ENCODE data around the gene CDCA4.

The CDCA4 gene

DNA sequence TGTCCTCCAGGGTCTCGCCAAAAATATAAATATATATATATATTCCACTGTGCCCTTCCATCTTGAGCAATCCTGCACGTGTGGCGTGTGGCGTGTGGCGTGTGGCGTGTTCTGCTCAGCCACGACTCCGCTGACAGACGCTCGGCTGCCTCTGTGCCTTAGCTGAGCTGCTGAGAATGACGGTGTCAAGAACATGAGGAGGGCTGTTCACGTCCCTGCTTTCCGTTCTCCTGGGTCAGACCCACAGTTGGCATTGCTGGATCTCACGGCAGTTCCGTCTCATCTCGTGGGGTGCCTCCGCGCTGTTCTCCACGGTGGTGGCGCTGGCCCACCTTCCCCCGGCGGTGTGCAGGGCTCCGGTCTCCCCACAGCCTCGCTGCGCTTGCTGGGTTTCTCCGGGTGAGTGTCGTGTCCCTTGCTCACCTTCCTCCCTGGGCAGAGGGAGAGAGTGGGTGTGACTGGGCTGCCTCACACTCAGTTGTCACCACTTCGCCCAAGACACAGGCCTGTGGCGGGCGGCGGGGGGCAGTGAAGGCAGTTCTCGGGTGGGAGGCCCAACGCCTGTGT is 34.9 kb upstream of the CDCA4 start:
- DNase-seq (ENCODE audit: low read depth) = no peak
- no peak overlapping the region for H3K4me3 ChIP-seq (ENCODE audit: low read depth, low read length)
- TF ChIP-seq, protein P1, sequence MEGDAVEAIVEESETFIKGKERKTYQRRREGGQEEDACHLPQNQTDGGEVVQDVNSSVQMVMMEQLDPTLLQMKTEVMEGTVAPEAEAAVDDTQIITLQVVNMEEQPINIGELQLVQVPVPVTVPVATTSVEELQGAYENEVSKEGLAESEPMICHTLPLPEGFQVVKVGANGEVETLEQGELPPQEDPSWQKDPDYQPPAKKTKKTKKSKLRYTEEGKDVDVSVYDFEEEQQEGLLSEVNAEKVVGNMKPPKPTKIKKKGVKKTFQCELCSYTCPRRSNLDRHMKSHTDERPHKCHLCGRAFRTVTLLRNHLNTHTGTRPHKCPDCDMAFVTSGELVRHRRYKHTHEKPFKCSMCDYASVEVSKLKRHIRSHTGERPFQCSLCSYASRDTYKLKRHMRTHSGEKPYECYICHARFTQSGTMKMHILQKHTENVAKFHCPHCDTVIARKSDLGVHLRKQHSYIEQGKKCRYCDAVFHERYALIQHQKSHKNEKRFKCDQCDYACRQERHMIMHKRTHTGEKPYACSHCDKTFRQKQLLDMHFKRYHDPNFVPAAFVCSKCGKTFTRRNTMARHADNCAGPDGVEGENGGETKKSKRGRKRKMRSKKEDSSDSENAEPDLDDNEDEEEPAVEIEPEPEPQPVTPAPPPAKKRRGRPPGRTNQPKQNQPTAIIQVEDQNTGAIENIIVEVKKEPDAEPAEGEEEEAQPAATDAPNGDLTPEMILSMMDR (IDR thresholded peaks at IDR 0.05; ENCODE audit: insufficient read depth, low read depth, low read length, missing control alignments) = no peak

DNA sequence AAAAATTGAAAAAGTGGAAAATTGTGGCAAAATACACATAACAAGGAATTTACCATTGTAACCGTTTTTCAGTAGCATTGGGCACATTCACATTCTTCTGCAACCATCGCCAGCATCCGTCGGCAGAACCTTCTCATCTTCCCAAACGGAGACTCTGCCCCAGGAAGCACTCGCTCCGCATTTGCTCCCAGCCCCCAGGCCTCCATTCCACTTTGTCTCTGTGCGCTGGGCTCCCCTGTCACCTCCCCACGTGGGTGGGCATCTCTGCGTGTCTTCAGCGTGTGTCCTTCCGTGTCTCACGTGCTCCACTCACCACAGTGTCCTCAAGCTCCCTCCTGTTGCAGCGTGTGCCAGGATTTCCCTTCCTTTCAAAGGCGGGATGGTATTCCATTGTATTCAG is 34.5 kb upstream of the CDCA4 start:
- no peak overlapping the region for H3K4me3 ChIP-seq (ENCODE audit: low read depth, low read length)
- DNase-seq (ENCODE audit: low read depth) = no peak
- TF ChIP-seq, protein P1 (IDR thresholded peaks at IDR 0.05; ENCODE audit: insufficient read depth, low read depth, low read length, missing control alignments) = no peak

DNA sequence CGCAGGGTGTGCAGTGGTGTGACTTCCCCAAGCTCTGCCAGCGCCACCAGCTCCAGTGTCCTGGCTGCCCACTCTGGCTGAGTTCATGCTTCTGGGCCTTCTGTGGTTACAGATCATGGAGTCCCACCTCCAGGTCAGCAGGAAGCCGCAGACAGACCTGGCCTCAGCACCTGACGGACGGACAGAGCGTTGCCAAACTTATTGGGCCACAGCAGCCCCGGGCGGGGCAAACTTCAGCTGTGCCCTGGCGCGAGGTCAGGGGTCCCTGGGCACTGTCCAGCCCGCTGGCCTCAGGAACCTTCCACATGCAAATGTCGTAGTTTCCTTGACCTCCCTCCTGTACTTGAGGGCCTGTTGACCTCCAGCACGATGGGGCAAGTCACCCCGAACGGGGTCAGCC is 33.1 kb upstream of the CDCA4 start:
- no peak for DNase-seq (ENCODE audit: low read depth)
- TF ChIP-seq, protein P1 (IDR thresholded peaks at IDR 0.05; ENCODE audit: insufficient read depth, low read depth, low read length, missing control alignments) = no peak
- H3K4me3 ChIP-seq (ENCODE audit: low read depth, low read length) = no peak overlapping the region

DNA sequence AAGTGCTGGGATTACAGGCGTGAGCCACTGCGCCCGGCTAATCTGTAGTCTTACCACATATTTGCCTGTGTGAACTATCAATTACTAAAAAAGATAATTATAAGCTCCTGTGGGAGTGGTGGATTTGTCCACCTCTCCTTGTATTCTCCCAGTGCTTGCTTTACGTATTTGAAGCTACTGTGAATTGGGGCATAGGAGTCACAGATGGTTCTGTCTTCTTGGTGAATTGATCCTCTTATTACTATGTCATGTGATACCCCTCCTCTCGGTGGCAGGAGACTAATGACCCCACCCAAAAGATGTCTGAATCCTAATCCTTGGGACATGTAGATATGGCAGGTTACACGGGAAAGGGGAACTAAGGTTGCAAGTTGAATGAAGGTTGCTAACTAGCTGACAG is 32.5 kb upstream of the CDCA4 start:
- DNase-seq (ENCODE audit: low read depth) = no peak
- no peak overlapping the region for H3K4me3 ChIP-seq (ENCODE audit: low read depth, low read length)
- TF ChIP-seq, protein P1 (IDR thresholded peaks at IDR 0.05; ENCODE audit: insufficient read depth, low read depth, low read length, missing control alignments) = no peak

DNA sequence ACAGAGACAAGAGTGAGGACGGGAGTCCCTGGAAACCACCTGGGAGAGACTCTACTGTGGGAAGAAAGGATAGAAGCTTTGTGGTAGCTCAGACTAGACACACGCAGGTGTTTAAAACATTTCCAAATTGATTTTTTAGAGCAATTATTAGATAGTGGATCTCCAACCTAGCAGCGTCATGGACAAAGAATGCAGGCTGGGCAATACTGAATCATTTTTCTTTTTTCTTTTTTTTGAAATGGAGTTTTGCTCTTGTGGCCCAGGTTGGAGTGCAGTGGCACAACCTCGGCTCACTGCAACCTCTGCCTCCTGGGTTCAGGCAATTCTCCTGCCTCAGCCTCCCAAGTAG is 31.2 kb upstream of the CDCA4 start:
- DNase-seq (ENCODE audit: low read depth) = no peak
- TF ChIP-seq, protein P1 (IDR thresholded peaks at IDR 0.05; ENCODE audit: insufficient read depth, low read depth, low read length, missing control alignments) = no peak
- H3K4me3 ChIP-seq (ENCODE audit: low read depth, low read length) = no peak overlapping the region

DNA sequence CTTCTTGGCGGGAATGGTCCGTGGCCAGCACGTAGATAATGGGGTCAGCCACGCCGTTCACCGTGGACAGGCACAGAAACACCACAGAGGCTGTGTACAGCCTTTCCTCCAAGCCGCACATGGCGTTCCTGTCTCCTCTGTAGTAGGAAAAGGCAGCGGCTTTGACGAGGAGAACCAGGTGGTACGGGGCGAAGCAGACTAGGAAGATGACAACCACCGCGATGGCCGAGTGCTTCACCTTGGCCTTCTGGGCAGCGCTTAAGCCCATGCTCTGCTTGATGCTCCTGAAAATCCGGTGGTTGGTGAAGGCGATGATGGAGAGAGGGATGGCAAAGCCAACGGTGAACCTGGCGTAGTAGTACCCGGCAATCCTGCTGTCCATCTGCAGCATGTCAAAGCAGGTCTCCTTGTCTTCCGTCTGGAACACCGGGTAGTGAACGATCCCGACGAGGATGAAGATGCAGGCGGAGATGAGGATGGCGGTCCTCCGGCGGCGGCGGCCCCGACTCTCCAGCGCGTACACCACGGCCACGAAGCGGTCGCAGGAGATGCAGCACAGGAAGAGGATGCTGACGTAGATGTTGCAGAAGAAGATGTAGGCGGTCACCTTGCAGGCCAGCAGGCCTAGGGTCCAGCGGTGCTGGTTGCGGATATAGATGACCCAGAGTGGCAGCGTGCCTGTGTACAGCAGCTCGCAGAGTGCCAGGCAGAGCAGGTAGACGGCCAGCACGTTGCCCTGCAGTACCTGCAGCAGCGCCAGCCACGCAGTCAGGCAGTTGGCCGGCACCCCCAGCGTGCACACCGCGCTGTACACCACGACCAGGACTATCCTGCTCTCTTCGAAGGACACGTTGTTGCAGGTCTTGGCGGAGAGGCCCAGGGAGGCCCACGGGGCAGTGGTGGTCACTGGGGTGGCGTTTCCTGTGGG is 30.6 kb upstream of the CDCA4 start:
- TF ChIP-seq, protein P1 (IDR thresholded peaks at IDR 0.05; ENCODE audit: insufficient read depth, low read depth, low read length, missing control alignments) = no peak
- no peak for DNase-seq (ENCODE audit: low read depth)
- H3K4me3 ChIP-seq (ENCODE audit: low read depth, low read length) = no peak overlapping the region

Data from GM12865 (cell line).